ENCODE results near the gene CCDC177. TPM values are rescaled to one million over a fixed set of nuclear protein-coding genes. Genes with fewer than 3 reads are reported as not detected.
A peak's percentile ranks its signal among the peaks of the same experiment; 100 is the strongest.
"Not testable (repeated sequence)": the region's sequence is repeated elsewhere in the genome, so short reads cannot be mapped to it uniquely, and the experiment has no call there.

Gene CCDC177
- total RNA-seq, 1 donor from 2014 or later, result 0.72 TPM

DNA sequence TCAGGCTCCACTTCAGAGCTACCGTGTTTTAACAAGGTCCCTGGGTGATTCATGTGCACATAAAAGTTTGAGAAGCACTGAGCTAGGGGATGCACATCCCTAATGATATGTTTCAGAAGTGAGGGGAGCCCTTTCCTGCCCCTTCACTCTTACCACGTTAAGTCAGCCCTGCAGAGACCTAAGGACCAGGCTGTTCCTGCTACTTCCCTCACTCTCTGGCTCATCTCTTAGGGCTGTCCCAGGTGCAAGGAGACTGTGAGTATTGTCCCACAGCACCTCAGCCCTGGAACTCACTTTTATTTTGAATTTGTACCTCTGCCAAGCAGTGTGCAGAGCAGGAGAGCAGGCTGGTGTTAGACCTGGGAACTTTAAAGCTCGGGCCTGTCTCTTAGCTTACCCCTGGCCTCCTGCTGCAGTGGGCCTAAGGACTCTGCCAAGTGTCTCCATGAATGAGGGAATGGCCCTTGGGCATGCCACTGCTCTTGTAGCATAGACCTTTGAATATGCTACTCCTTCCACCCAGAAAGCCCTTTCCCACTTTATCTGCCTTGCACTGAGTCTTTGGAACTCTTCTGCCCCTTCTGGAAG is 25.7 kb upstream of the CCDC177 start:
- no peak for DNase-seq (ENCODE audit: low spot score)

- DNase-seq (ENCODE audit: low spot score), result not testable (repeated sequence)
Measured at GRCh38 chr14:69599431-69599830, 24.8 kb upstream of the CCDC177 start.

GRCh38 chr14:69595336-69595735 is 20.7 kb upstream of the CCDC177 start:
- no peak for DNase-seq (ENCODE audit: low spot score)

DNA sequence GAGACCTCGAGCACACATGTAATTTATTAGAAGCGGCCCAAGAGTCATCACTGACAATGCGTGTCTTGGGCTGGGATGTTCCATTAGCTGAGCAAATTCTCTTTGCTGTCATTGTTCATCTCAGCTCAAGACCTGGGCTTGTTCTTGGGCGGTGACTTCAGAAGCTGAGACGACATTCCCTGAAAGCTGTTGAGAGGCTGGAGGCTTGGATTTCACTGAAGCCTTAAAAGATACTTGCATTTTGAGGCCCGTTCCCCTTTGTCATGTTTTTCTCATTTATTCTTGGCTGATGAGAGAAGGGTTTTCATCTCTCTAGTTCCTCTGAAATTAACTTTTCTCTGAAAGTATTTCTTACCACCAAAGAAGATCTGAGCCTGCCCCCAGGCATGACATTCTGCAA is 20.2 kb upstream of the CCDC177 start:
- DNase-seq (ENCODE audit: low spot score), result peak; percentile 32

DNA sequence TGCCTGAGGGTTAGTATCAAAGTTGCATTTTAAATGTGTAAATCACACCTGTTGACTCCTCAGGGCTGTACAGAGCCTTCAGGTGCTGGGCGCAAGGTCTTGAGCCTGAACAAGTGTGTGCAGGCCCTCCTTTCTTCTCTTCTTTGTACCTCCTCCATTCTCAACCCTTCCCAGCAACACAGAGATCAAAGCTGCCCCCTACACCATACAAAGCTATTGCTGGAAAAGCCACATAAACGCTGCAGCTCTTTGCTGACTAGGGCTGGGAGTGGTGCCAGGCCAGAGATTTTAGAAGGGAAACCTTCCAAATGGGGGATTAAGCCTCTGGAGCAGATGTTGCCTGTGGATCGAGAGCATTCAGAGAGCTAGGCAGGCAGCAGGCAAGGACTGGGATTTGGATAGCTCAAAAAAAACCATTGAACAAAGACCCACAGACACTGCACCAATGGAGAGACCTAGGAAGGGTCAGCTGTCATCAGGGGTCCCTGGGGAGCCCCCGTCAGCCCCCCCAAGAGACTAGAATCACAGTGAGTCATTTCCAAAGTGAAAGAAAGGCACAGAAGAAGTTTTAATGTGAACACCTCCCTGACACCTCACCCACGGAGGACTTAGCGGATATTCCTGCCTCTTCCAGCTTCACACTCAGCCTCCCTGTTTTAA is 18.5 kb upstream of the CCDC177 start:
- peak; percentile 99 for DNase-seq (ENCODE audit: low spot score)

DNA sequence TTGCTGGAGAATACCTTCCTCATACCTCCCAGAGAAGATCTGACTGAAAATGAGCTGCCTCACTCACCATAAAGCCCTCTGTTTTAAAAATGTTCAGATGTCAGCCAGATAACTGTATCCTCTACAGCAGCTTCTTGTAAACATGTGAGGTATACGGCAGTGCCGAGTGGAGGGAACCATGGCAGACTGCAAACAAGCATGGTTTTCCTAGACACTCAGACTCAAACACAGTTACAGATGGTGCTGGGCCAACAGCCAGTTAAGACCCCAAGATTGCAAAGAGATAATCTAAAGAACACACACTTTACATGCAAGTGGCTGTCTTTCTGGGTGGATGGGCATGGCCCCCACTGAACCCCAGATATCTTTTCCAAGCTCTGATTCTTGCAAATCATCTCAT is 16.6 kb upstream of the CCDC177 start:
- DNase-seq (ENCODE audit: low spot score), result peak; percentile 33

DNA sequence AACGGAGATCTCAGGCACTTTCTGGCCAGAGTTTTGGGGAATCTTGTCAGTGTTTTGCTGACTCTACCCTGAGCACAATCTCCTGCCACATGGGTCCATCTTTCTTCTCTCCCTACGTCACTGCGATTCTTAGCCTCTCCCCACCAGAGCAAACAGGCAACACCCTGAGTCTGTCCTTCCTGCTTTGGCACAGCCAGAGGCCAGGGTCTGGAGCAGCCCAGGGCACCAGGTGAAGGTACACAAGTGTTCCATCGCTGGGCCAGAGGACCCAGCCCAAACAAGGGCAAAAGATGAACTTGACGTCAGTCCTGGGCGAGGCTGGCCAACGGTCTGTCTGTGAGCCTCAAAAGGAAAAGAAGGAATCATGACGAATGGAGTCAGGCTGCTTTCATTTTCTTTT is 12.7 kb upstream of the CCDC177 start:
- no peak for DNase-seq (ENCODE audit: low spot score)

DNA sequence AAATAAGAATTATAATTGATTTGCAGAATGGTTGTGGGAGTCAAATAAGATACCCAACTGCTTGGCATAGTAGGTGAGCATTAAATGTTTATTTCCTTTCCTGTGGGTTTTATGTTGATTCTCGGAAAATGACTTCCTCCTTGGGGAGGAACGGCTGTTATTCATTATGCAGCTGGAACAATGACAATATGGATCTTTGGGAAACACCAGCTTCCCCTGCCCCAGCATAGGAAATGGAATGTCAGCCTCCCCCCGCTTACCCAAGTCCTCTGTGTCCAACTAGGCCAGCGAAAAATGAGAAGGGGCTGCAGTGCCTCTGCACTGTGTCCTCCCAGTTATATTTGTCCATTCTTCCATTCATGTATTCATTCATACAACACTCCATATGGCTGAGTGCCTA is 11.7 kb upstream of the CCDC177 start:
- DNase-seq (ENCODE audit: low spot score), result no peak

GRCh38 chr14:69584389-69584788 is 9.7 kb upstream of the CCDC177 start:
- DNase-seq (ENCODE audit: low spot score), result no peak

DNA sequence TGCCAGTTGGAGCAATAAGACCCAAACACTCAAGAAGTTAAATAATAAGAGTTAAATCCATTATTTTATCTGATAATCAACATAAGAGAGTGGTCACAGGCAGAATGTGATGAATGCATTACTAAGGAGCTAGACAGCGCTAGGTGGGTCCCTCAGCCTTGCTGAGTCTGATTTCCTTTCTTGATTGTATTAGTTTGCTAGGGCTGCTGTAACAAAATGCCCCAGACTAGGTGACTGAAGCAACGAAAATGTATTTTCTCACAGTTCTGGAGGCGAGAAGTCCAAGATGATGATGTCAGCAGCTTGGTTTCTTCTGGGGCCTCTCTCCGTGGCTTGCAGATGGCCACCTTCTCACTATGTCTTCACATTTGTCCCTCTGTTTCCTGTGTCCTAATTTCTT is 8.2 kb upstream of the CCDC177 start:
- no peak for DNase-seq (ENCODE audit: low spot score)

GRCh38 chr14:69582212-69582611 is 7.5 kb upstream of the CCDC177 start:
- DNase-seq (ENCODE audit: low spot score), result no peak

DNA sequence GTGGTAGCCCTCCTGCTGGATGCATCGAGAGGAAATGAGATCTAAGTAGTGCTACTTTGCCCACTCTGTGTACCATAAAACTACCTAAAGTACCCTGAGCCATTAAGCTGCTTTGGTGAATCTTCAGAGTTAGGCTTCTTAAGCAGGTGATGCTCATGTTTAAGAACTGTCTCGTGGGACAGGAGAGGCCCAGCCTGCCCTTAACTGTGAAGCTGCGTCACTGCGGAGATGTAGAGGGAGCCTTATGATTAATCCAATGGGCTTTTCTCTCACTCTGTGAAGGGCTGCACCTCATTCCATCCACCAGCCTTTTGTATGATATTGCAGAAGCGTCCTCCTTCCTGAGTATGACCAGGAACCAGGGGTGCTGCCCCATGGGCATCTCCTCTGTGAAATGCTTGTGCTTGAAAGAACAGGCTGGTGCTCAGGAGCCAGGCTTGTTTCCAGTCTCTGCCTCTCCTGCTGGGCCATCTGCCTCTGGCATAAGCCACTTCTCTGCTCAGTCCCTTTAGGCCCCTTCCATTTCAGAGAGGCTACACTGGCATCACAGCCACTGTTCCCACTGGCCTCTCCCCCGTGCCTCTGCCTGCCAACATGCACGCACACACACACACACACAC is 6.8 kb upstream of the CCDC177 start:
- DNase-seq (ENCODE audit: low spot score), result no peak

DNA sequence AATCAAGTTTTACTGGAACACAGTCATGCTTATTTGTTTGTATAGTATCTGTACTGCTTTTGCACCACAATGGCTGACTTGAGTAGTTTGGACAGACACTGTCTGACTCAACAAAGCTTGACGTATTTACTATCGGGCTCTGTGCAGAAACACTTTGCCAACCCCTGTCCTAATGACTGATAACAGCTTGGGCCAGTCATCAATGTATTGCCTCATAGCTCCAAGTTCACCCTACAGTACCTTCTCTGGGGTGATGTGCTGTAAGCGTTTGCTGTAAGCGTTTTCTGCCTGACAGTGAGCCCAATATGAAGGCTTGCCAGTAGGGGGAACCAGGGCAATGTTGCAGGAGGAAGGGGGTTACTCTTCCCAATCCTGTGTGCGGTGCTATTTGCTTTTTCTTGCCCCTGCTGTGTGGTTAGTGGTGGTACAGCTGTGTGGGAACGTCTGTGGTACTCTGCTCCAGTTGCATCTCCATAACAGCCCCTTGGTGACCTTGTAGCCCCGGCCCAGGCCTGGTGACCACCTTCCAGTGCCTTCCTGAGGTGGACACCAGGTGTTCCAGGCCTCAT is 5.4 kb upstream of the CCDC177 start:
- peak; percentile 15 for DNase-seq (ENCODE audit: low spot score)

- DNase-seq (ENCODE audit: low spot score), result no peak
Measured at GRCh38 chr14:69579476-69579875, 4.8 kb upstream of the CCDC177 start.

GRCh38 chr14:69574954-69575295 is 254 bp upstream of the CCDC177 start:
- no peak for DNase-seq (ENCODE audit: low spot score)

DNA sequence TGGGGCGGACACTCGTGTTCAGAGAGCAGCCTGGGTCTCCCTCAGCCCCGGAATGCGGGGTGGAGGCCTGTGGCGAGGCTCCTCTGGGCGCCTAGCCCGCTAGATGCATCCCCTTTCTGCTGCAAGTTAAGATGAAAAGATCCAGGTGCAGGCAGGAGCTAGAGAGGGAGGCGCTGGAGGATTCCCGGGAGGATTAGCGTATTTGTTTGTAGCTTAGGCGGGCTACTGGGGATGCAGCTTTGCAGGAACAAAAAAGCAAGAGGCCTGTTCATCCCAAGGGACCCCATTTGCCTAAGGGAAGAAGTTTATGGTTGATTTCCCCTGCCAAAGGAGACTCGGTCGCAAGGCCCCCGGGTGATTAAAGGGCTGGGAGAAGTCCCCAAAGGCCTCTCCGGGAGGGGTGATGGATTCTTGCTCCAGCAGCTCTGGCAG is 824 bp downstream of the CCDC177 start:
- DNase-seq (ENCODE audit: low spot score), result peak; percentile 36

- DNase-seq (ENCODE audit: low spot score), result no peak
Measured at GRCh38 chr14:69573205-69573830, 1.4 kb downstream of the CCDC177 start.

GRCh38 chr14:69572841-69573135 is 1.9 kb downstream of the CCDC177 start:
- DNase-seq (ENCODE audit: low spot score), result no peak

DNA sequence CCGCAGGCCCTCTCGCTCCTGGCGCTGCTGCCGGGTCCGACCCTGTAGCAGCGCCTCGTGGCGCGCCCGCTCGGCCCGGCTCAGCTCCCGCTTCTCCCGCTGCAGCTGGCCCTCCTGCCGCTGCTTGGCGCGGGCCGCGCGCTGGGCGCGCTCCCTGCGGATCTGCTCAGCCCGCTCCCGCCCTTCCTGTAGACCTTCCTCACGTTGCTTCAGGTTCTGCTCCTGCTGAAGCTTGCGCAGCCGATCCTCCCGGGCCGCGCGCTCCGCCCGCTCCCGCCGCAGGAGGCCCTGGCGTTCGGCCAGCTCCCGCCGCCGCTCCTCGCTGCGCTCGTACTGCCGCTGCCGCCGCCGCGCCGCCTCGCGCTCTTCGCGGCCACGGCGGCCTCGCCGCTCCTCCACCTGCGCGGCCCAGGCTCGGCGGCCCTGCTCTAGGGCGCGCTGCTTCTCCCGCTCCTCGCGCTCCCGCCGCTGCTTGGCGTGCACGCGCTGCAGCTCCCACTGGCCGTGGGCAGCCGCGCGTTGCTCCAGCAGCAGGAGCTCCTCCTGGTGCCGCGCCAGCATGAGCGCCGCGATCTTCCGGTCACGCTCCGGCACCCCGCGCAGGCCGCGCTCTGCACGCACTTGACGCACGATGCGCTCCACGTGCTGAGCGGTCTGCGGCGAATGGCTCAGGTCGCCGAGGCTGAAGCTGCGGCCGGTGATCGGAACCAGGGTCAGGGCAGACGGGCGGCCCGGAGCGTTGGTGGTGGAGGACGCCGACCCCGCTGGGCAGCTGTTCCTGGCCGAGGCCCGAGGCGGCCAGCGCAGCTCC is 2.4 kb downstream of the CCDC177 start:
- peak; percentile 30 for DNase-seq (ENCODE audit: low spot score)

DNA sequence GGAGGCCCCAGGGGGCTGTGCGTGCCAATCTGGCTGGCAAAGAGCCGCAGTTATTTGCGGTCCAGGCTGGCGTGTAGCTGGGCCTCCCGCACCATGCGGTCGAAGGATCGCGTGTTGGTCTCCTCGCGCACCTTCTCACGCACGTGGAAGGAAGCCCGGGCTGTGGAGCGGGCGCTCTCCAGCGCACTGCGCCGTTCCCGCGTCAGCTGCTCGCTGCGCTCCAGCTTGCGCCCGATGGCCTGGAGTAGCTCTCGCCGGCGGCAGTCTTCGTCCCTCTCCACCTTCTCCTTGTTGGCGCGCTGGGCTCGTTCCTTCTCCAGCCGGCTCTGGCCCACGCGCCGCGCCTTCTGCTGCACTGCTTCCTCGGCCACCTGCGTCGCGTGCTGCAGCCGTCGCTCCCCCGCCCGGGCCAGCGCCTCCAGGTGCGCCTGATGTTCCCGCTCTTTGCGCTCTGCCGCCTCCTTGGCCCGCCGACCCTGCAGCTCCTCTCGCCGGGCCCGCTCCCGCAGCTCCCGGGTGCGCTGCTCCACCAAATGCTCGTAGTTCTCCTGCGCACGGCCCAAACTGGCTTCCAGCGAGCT is 3.1 kb downstream of the CCDC177 start:
- no peak for DNase-seq (ENCODE audit: low spot score)

- no peak for DNase-seq (ENCODE audit: low spot score)
Measured at GRCh38 chr14:69570836-69571330, 3.8 kb downstream of the CCDC177 start.

Measured in umbilical cord (tissue), 2 donors.